ENCODE data around the gene CPSF3. TPM values are rescaled to one million over a fixed set of nuclear protein-coding genes. Genes with fewer than 3 reads are reported as not detected.

Gene CPSF3
- total and polyA plus RNA-seq, 2 of the 13 experiments (the other 11 are each of a cell fraction or from before 2014, with no cell fraction given) = 19.8 to 93.0 TPM

- TF ChIP-seq, protein P1, sequence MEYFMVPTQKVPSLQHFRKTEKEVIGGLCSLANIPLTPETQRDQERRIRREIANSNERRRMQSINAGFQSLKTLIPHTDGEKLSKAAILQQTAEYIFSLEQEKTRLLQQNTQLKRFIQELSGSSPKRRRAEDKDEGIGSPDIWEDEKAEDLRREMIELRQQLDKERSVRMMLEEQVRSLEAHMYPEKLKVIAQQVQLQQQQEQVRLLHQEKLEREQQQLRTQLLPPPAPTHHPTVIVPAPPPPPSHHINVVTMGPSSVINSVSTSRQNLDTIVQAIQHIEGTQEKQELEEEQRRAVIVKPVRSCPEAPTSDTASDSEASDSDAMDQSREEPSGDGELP (IDR thresholded peaks at IDR 0.05; ENCODE audit: borderline replicate concordance, low read depth) = peak; percentile 45; the same call in 1 of the 2 replicates
These were observed 44.7 kb upstream of the CPSF3 start (continued) for GRCh38 chr2:9378433-9379390.

DNA sequence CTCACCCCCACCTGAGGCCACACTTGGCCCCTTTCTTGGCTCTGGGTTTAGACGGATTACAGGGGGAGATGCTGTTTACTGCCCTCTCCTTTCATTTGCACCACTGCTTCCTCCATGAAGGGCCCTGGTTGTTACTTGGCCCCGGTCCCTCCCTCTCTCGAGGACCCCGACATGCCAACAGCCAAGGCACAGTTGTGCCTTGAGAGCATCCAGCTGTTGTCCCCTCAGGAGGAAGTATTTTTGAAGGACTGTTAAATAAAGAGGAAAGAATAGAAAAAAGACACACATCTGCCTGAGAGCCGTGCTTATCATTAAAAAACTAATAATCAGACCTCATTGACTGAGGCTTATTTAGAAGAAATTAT, 44.1 kb upstream of the CPSF3 start:
- Histone ChIP-seq H2AFZ (ENCODE audit: low read length) (no peak overlapping the region), H3K4me2 (ENCODE audit: low read depth, low read length) (no peak overlapping the region), H3K9ac (ENCODE audit: insufficient read depth, low read depth, low read length) (no peak overlapping the region), H4K20me1 (ENCODE audit: insufficient read depth, low read length) (no peaks in the 10 kb centered on the region), H3K4me3 (replicated peaks in 1 of 3; ENCODE audit: insufficient read depth in 1 of 3, low read depth in 2 of 3, low read length in 3 of 3) (no peak overlapping the region), H3K27me3 (ENCODE audit: control insufficient read depth in 1 of 2, insufficient read depth in 2 of 2, low read length in 2 of 2) (no peaks in the 10 kb centered on the region), H3K9me3 (ENCODE audit: low read length) (no peaks in the 10 kb centered on the region), H3K27ac (ENCODE audit: extremely low read length, insufficient read depth, low read length) (no peak overlapping the region), H3K4me1 (ENCODE audit: insufficient read depth, low read length) (peaks cover 40% of the 10 kb centered on the region), H3K36me3 (replicated peaks in 1 of 2; ENCODE audit: control insufficient read depth in 1 of 2, insufficient read depth in 2 of 2, low read length in 2 of 2) (peaks cover 7 to 15% of the 10 kb centered on the region in 2 experiments; a peak in 4 of 5 replicates), H3K79me2 (ENCODE audit: insufficient read depth, low read length) (no peaks in the 10 kb centered on the region)
- no TSS peak for BruUV-seq (replicated peaks)
- no peak for DNase-seq (ENCODE audit: low spot score)
- ChIA-PET CTCF (ENCODE audit: low intra/inter-chr PET ratio, low total read pairs) (no interaction called here), POLR2A (no interaction called here)
- no peak for ATAC-seq
- no peak for TF ChIP-seq ELF4 (CRISPR knock-in tag; IDR thresholded peaks at IDR 0.05; ENCODE audit: borderline replicate concordance)
- no peak for TF ChIP-seq E2F2 (CRISPR knock-in tag; IDR thresholded peaks at IDR 0.05; ENCODE audit: borderline replicate concordance)
- no peak for TF ChIP-seq ZNF749 (CRISPR knock-in tag; IDR thresholded peaks at IDR 0.05; ENCODE audit: borderline replicate concordance)
- TF ChIP-seq, protein P2, sequence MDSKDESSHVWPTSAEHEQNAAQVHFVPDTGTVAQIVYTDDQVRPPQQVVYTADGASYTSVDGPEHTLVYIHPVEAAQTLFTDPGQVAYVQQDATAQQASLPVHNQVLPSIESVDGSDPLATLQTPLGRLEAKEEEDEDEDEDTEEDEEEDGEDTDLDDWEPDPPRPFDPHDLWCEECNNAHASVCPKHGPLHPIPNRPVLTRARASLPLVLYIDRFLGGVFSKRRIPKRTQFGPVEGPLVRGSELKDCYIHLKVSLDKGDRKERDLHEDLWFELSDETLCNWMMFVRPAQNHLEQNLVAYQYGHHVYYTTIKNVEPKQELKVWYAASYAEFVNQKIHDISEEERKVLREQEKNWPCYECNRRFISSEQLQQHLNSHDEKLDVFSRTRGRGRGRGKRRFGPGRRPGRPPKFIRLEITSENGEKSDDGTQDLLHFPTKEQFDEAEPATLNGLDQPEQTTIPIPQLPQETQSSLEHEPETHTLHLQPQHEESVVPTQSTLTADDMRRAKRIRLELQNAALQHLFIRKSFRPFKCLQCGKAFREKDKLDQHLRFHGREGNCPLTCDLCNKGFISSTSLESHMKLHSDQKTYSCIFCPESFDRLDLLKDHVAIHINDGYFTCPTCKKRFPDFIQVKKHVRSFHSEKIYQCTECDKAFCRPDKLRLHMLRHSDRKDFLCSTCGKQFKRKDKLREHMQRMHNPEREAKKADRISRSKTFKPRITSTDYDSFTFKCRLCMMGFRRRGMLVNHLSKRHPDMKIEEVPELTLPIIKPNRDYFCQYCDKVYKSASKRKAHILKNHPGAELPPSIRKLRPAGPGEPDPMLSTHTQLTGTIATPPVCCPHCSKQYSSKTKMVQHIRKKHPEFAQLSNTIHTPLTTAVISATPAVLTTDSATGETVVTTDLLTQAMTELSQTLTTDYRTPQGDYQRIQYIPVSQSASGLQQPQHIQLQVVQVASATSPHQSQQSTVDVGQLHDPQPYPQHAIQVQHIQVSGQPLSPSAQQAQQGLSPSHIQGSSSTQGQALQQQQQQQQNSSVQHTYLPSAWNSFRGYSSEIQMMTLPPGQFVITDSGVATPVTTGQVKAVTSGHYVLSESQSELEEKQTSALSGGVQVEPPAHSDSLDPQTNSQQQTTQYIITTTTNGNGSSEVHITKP (CRISPR knock-in tag; IDR thresholded peaks at IDR 0.05; ENCODE audit: low read depth) = no peak
- TF ChIP-seq ZNF790 (CRISPR knock-in tag; IDR thresholded peaks at IDR 0.05; ENCODE audit: borderline replicate concordance) = no peak
- TF ChIP-seq, protein P3, sequence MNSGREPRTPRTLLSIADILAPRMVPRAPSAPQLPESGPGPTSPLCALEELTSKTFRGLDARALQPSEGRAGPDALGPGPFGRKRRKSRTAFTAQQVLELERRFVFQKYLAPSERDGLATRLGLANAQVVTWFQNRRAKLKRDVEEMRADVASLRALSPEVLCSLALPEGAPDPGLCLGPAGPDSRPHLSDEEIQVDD (CRISPR knock-in tag; IDR thresholded peaks at IDR 0.05; ENCODE audit: borderline replicate concordance) = no peak
- TF ChIP-seq SUZ12 (IDR thresholded peaks at IDR 0.05; ENCODE audit: low read depth, low read length) = no peak
- TF ChIP-seq ZNF777 (CRISPR knock-in tag; IDR thresholded peaks at IDR 0.05) = no peak
- TF ChIP-seq IRX3 (CRISPR knock-in tag; IDR thresholded peaks at IDR 0.05; ENCODE audit: borderline replicate concordance, low read depth) = no peak
- no peak for TF ChIP-seq ZNF333 (CRISPR knock-in tag; IDR thresholded peaks at IDR 0.05; ENCODE audit: borderline replicate concordance)
- 99% methylated on average over 5 of the region's 5 CpGs for WGBS (ENCODE audit: low lambda C conversion rate)
- in situ Hi-C loops (cut with HindIII; ENCODE audit: extremely low pct_ligation_motif_present, low pct_unique_long_range_greater_than_20kb) = loop anchor here (10.0 kb wide), 1 partner anchor 235 kb away; no protein-coding TSS in a partner anchor
- intact Hi-C loops (cut with micrococcal nuclease; ENCODE audit: unreplicated experiment) = no loop called here
- no peak for FAIRE-seq
